Astrocyte of the cerebellum (primary cell): ENCODE data around the gene MARVELD3.
"Not testable (repeated sequence)": the region's sequence is repeated elsewhere in the genome, so short reads cannot be mapped to it uniquely, and the experiment has no call there.

Experiments used
- DNase-seq: peaks from one replicate; pipeline ENCODE4 v3.0.0-alpha.2; 2011; ENCODE audit warnings: low read depth
- H3K4me3 ChIP-seq: 2 replicates; pipeline ENCODE4 v1.5.1; 2011; ENCODE audit warnings: mild to moderate bottlenecking, low read depth, low read length, moderate library complexity
- in situ Hi-C: cut with HindIII; loops from 2 replicates; pipeline ENCODE4 v1.10.0; 2017; ENCODE audit warnings: low sequenced_read_pairs
- TF ChIP-seq, protein P1 (sequence below): IDR thresholded peaks from 2 replicates; pipeline ENCODE4 v1.5.1; 2012; ENCODE audit warnings: low read length, low read depth, moderate library complexity, mild to moderate bottlenecking; ENCODE audit errors: missing control alignments

The MARVELD3 gene, protein sequence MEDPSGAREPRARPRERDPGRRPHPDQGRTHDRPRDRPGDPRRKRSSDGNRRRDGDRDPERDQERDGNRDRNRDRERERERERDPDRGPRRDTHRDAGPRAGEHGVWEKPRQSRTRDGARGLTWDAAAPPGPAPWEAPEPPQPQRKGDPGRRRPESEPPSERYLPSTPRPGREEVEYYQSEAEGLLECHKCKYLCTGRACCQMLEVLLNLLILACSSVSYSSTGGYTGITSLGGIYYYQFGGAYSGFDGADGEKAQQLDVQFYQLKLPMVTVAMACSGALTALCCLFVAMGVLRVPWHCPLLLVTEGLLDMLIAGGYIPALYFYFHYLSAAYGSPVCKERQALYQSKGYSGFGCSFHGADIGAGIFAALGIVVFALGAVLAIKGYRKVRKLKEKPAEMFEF

DNA sequence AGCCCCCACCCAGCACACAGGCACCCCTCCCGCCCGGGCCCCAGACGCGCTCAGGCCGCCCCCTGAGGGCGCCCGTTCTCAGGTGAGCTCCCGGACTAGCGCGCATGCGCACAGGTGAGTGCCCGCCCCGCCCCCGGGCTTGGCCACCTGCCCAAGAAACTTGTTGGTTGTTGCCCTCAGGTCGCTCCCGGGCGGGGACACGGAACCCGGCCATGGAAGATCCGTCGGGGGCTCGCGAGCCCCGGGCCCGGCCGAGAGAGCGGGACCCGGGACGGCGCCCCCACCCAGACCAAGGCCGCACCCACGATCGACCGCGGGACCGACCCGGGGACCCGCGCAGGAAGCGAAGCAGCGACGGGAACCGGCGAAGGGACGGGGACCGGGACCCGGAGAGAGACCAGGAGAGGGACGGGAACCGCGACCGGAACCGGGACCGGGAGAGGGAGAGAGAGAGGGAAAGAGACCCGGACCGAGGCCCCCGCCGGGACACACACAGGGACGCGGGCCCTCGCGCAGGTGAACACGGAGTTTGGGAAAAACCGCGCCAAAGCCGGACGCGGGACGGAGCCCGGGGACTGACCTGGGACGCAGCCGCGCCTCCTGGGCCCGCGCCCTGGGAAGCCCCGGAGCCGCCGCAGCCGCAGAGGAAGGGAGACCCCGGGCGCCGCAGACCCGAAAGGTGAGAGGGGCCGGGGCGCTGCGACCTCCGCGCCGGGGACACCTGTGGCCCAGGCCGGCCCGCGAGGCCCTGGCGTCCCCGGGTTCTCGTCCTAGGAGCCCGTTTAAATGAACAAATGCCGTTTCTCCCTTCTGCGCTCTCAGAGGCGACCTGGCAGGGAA is at the start of gene MARVELD3:
Gene MARVELD3 (plus strand): TSS at position 167 of the 840 bp plus-strand sequence. CDS start 46 bp downstream, at position 213.
- TF ChIP-seq, protein P1, sequence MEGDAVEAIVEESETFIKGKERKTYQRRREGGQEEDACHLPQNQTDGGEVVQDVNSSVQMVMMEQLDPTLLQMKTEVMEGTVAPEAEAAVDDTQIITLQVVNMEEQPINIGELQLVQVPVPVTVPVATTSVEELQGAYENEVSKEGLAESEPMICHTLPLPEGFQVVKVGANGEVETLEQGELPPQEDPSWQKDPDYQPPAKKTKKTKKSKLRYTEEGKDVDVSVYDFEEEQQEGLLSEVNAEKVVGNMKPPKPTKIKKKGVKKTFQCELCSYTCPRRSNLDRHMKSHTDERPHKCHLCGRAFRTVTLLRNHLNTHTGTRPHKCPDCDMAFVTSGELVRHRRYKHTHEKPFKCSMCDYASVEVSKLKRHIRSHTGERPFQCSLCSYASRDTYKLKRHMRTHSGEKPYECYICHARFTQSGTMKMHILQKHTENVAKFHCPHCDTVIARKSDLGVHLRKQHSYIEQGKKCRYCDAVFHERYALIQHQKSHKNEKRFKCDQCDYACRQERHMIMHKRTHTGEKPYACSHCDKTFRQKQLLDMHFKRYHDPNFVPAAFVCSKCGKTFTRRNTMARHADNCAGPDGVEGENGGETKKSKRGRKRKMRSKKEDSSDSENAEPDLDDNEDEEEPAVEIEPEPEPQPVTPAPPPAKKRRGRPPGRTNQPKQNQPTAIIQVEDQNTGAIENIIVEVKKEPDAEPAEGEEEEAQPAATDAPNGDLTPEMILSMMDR, result no peak
- in situ Hi-C loops, result no loop called here
- DNase-seq, result no peak
- peak within 1 kb of the TSS; percentile 48 for H3K4me3 ChIP-seq

DNA sequence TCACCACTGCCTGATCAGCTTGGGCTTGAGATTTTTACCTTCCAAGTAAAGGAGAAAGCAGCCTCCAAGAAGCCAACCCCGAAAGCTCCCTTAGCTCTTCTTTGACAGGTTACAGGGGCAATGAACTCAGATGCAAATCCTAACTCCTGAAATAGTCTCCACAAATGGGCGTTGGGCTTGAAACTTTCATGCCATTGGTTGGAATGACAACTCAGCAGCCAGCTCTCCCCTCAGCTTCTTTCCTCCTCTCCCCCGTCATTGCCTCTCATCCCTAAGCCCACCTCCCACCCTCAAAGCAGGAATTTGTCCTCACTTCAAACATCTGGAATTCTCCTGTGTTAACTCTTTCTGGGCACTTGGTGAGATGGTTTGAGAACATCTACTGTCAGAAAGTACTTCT is 49.0 kb upstream of the MARVELD3 start, which contains the start of gene TAT:
Gene TAT (minus strand): TSS at position 122 of the 400 bp plus-strand sequence. CDS start 677 bp downstream, outside the sequence.
- TF ChIP-seq, protein P1, result no peak
- in situ Hi-C loops, result no loop called here
- H3K4me3 ChIP-seq, result no peak within 1 kb of the TSS
- DNase-seq, result no peak

DNA sequence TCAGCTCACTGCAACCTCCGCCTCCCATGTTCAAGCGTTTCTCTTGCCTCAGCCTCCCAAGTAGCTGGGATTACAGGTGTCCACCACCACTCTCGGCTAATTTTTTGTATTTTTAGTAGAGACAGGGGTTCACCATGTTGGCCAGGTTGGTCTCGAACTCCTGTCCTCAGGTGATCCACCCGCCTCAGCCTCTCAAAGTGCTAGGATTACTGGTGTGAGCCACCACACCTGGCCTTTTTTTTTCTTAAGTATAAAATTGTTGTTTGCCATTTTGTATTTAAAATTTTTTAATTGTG is 43.5 kb upstream of the MARVELD3 start:
- in situ Hi-C loops, H3K4me3 ChIP-seq, DNase-seq: not testable (repeated sequence)

DNA sequence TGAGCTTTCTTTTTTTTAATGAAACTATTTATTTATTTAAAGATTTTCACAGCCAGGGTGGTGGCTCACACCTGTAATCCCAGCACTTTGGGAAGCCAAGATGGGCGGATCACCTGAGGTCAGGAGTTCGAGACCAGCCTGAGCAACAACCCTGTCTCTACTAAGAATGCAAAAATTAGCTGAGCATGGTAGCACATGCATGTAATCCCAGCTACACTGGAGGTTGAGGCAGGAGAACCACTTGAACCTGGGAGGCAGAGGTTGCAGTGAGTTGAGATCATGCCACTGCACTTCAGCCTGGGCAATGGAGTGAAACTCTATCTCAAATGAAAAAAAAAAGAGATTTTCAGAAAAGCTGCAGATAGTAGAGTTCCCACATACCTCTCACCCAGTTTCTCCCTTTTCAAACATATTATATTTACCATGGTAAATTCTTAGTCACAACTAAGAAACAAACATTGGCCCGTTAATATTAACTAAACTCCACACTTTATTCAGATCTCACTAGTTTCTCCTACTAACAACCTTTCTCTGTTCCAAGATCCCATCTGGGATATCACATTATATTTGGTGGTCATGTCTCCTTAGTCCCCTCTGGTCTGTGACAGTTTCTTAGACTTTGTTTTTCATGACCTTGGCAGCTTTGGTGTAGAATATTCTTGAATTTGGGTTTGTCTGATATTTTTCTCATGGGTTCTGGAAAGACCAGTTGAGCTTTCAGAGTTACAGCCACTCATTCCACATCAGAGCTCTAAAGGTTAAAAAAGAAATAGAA is 41.3 kb upstream of the MARVELD3 start:
- DNase-seq, result no peak
- in situ Hi-C loops, result no loop called here
- TF ChIP-seq, protein P1, result no peak
- no peak overlapping the region for H3K4me3 ChIP-seq

DNA sequence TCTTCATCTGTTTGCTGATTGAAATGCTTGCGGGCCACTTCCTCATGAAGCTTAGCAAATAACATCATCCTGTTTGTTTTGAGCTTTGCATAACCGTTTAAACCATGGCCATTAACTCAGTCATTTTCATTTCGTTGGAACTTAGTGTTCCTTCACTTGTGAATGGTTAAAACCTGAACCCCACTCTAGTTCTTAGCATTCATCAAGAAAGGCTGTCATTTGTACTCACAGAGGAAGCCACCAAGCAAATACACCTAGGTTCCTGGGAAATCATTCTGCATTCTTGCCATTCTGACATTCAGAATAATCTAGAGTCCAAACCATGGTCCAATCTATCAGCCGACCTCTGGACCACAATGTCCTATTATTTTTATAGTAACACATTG is 40.7 kb upstream of the MARVELD3 start:
- TF ChIP-seq, protein P1, result no peak
- H3K4me3 ChIP-seq, result no peak overlapping the region
- in situ Hi-C loops, result no loop called here
- no peak for DNase-seq

DNA sequence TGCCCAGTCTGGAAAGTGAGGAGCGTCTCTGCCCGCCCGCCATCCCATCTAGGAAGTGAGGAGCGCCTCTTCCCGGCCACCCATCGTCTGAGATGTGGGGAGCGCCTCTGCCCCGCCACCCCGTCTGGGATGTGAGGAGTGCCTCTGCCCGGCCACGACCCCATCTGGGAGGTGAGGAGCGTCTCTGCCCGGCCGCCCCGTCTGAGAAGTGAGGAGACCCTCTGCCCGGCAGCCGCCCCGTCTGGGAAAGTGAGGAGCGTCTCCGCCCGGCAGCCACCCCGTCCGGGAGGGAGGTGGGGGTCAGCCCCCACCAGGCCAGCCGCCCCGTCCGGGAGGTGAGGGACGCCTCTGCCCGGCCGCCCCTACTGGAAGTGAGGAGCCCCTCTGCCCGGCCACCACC is 36.6 kb upstream of the MARVELD3 start:
- H3K4me3 ChIP-seq, DNase-seq, in situ Hi-C loops: not testable (repeated sequence)

DNA sequence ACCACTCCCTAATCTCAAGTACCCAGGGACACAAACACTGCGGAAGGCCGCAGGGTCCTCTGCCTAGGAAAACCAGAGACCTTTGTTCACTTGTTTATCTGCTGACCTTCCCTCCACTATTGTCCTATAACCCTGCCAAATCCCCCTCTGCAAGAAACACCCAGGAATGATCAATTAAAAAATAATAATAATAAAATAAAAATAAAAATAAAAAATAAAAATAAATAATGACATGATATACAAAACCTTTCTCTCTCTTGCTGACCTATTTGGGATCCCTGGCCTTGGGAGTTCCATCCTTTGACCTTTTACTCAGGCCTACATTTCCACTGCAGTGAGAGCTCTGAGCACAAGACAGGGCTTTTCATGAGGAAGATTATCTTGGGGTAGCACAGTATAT is 35.9 kb upstream of the MARVELD3 start:
- DNase-seq, in situ Hi-C loops, H3K4me3 ChIP-seq: not testable (repeated sequence)

DNA sequence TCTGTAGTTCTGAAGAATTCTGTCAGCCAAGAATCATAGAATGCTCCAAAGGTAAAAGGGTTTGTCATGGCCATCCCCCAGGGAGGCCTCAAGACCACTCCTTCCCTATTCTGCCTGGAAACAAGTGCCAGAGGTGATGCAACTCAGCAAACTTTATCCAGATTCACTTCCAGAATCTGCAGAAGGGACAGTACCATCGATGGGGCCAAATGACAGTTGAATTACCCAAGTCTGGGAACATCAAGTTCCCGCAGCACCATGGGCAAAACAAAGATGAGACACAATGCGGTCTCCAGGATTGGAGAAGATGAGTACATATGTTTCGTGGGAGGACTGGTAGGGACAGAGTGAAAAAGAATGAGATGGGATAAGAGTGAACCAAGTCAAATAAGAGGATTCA is 35.4 kb upstream of the MARVELD3 start:
- in situ Hi-C loops, result no loop called here
- TF ChIP-seq, protein P1, result no peak
- no peak for DNase-seq

More for the DNA sequence above, 35.4 kb upstream of the MARVELD3 start:
- no peak overlapping the region for H3K4me3 ChIP-seq
